ENCODE data around the gene SNED1.

Gene SNED1

DNA sequence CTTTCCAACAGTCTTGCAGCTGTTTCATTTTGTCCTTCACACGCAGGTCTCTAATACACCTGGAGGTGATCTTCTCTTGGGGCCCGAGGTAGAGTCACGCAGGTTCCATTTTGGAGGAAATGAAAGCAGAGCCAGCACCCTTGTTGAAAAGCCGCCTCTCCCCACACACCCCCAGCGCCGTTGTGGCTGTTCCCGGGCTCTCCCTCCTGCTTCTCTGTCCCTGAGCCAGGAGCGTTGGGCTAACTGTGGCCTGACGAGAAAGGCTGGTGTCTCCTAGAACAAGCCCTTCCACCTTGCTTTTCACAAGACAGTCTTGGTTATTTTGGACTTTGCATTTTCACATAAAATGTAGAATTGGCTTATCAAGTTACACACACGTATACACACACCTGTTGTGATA lies 16.3 kb downstream of the SNED1 start:
- POLR2A ChIA-PET, result no interaction called here
- Histone ChIP-seq H3K4me3 (ENCODE audit: low read depth, low read length) (no peak overlapping the region), H3K9me3 (ENCODE audit: control insufficient read depth, insufficient read depth, low read depth, low read length) (no peaks in the 10 kb centered on the region), H3K36me3 (ENCODE audit: control insufficient read depth in 2 of 2, insufficient read depth in 1 of 2, low read length in 2 of 2) (no peaks in the 10 kb centered on the region), H3K27ac (ENCODE audit: extremely low read depth, low read depth, low read length) (no peak overlapping the region), H3K4me1 (ENCODE audit: control insufficient read depth, insufficient read depth, low read length) (peaks cover 7% of the 10 kb centered on the region)
- TF ChIP-seq ZNF366 (tag by site-specific recombination; conservative IDR thresholded peaks at IDR 0.05), result no peak
- CTCF ChIA-PET, result no interaction called here

DNA sequence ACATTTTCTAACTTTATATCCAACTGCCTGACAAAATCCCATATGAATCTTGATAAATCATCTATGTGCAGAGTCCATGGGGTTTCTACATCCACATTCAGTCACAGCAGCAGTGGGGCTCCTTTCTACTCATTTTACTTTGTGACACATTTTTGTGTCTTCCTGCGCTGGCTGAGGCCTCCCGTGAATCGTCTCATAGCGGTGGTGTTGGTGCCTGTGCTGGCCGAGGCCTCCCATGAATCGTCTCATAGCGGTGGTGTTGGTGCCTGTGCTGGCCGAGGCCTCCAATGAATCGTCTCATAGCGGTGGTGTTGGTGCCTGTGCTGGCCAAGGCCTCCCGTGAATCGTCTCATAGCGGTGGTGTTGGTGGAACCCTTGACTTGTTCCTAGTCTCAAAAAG lies 17.0 kb downstream of the SNED1 start:
- no peak overlapping the region for H3K27ac ChIP-seq (ENCODE audit: extremely low read depth, low read depth, low read length)
- no peaks in the 10 kb centered on the region for H3K36me3 ChIP-seq (ENCODE audit: control insufficient read depth in 2 of 2, insufficient read depth in 1 of 2, low read length in 2 of 2)
- H3K4me3 ChIP-seq (ENCODE audit: low read depth, low read length), result no peak overlapping the region
- ChIA-PET CTCF (no interaction called here), POLR2A (no interaction called here)
- TF ChIP-seq KLF1 (tag by site-specific recombination; IDR thresholded peaks at IDR 0.05) (no peak), ZNF585B (tag by site-specific recombination; IDR thresholded peaks at IDR 0.05) (no peak), GLIS1 (tag by site-specific recombination; IDR thresholded peaks at IDR 0.05) (no peak), YY2 (tag by site-specific recombination; IDR thresholded peaks at IDR 0.05) (no peak)
- TF ChIP-seq, protein P1, sequence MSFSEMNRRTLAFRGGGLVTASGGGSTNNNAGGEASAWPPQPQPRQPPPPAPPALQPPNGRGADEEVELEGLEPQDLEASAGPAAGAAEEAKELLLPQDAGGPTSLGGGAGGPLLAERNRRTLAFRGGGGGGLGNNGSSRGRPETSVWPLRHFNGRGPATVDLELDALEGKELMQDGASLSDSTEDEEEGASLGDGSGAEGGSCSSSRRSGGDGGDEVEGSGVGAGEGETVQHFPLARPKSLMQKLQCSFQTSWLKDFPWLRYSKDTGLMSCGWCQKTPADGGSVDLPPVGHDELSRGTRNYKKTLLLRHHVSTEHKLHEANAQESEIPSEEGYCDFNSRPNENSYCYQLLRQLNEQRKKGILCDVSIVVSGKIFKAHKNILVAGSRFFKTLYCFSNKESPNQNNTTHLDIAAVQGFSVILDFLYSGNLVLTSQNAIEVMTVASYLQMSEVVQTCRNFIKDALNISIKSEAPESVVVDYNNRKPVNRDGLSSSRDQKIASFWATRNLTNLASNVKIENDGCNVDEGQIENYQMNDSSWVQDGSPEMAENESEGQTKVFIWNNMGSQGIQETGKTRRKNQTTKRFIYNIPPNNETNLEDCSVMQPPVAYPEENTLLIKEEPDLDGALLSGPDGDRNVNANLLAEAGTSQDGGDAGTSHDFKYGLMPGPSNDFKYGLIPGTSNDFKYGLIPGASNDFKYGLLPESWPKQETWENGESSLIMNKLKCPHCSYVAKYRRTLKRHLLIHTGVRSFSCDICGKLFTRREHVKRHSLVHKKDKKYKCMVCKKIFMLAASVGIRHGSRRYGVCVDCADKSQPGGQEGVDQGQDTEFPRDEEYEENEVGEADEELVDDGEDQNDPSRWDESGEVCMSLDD (tag by site-specific recombination; IDR thresholded peaks at IDR 0.05), result no peak
- no peaks in the 10 kb centered on the region; the same call in 1 of the 2 replicates for H3K4me1 ChIP-seq (ENCODE audit: control insufficient read depth, insufficient read depth, low read length)
- H3K9me3 ChIP-seq (ENCODE audit: control insufficient read depth, insufficient read depth, low read depth, low read length), result no peaks in the 10 kb centered on the region

DNA sequence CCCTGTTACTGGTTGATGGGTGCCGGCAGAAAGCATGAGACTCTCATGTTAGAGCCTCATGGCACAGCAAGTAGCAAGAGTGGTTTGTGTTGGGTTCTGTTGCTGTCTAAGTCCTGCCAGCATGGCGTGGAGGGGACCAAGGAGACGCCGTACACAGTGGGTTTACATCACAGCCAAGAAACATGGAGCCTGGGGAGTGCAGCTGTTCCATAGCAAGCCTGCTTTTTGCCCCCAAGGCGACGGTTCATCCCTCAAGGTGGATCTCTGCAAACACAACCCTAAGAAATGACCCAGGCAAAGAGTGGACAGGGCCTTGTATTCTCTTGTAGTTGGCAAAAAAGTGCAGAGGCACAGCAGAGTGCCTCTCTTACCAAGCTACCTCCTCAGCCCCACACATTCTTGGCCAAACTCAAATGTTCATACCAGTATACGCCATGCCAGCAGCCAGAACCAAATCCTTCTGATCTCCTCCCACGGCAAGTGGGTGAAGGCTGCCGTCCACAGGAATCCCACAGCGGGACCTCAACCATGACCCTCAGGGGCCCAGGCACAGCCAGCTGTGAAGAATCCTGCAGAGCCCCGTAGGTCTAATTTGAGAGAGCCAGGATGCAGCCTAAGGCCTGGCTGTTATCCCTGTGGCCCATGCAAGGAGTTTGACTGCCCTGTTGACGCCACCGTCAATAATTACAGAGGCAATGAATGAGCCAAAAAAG lies 19.0 kb downstream of the SNED1 start:
- POLR2A ChIA-PET, result no interaction called here

More for the DNA sequence above, 19.0 kb downstream of the SNED1 start:
- Histone ChIP-seq H3K27ac (ENCODE audit: extremely low read depth, low read depth, low read length) (no peak overlapping the region), H3K4me1 (ENCODE audit: control insufficient read depth, insufficient read depth, low read length) (no peaks in the 10 kb centered on the region), H3K4me3 (ENCODE audit: low read depth, low read length) (no peak overlapping the region), H3K9me3 (ENCODE audit: control insufficient read depth, insufficient read depth, low read depth, low read length) (no peaks in the 10 kb centered on the region; the same call in 1 of the 2 replicates), H3K36me3 (ENCODE audit: control insufficient read depth in 2 of 2, insufficient read depth in 1 of 2, low read length in 2 of 2) (no peaks in the 10 kb centered on the region)
- CTCF ChIA-PET, result interaction anchor here (0.5 to 1.0 kb wide), 2 partner anchors 103 to 164 kb away, joined by 3 read pairs; no protein-coding TSS in a partner anchor
- TF ChIP-seq KLF8 (tag by site-specific recombination; IDR thresholded peaks at IDR 0.05), result no peak
- TF ChIP-seq ZNF558 (tag by site-specific recombination; IDR thresholded peaks at IDR 0.05), result no peak
- TF ChIP-seq ZNF600 (tag by site-specific recombination; IDR thresholded peaks at IDR 0.05), result no peak
- TF ChIP-seq, protein P2, sequence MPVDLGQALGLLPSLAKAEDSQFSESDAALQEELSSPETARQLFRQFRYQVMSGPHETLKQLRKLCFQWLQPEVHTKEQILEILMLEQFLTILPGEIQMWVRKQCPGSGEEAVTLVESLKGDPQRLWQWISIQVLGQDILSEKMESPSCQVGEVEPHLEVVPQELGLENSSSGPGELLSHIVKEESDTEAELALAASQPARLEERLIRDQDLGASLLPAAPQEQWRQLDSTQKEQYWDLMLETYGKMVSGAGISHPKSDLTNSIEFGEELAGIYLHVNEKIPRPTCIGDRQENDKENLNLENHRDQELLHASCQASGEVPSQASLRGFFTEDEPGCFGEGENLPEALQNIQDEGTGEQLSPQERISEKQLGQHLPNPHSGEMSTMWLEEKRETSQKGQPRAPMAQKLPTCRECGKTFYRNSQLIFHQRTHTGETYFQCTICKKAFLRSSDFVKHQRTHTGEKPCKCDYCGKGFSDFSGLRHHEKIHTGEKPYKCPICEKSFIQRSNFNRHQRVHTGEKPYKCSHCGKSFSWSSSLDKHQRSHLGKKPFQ (tag by site-specific recombination; IDR thresholded peaks at IDR 0.05), result no peak
- TF ChIP-seq ZNF311 (tag by site-specific recombination; IDR thresholded peaks at IDR 0.05; ENCODE audit: borderline replicate concordance), result no peak
- no peak for TF ChIP-seq HOXD13 (CRISPR knock-in tag; IDR thresholded peaks at IDR 0.05; ENCODE audit: borderline replicate concordance)
- no peak for TF ChIP-seq ZNF324 (tag by site-specific recombination; IDR thresholded peaks at IDR 0.05)
- no peak for TF ChIP-seq ZNF785 (tag by site-specific recombination; IDR thresholded peaks at IDR 0.05)
- no peak for TF ChIP-seq ZNF670 (tag by site-specific recombination; IDR thresholded peaks at IDR 0.05; ENCODE audit: low read depth)
- TF ChIP-seq, protein P3, sequence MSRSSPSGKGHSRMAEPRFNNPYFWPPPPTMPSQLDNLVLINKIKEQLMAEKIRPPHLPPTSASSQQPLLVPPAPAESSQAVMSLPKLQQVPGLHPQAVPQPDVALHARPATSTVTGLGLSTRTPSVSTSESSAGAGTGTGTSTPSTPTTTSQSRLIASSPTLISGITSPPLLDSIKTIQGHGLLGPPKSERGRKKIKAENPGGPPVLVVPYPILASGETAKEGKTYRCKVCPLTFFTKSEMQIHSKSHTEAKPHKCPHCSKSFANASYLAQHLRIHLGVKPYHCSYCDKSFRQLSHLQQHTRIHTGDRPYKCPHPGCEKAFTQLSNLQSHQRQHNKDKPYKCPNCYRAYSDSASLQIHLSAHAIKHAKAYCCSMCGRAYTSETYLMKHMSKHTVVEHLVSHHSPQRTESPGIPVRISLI (tag by site-specific recombination; IDR thresholded peaks at IDR 0.05), result no peak
- TF ChIP-seq, protein P4, sequence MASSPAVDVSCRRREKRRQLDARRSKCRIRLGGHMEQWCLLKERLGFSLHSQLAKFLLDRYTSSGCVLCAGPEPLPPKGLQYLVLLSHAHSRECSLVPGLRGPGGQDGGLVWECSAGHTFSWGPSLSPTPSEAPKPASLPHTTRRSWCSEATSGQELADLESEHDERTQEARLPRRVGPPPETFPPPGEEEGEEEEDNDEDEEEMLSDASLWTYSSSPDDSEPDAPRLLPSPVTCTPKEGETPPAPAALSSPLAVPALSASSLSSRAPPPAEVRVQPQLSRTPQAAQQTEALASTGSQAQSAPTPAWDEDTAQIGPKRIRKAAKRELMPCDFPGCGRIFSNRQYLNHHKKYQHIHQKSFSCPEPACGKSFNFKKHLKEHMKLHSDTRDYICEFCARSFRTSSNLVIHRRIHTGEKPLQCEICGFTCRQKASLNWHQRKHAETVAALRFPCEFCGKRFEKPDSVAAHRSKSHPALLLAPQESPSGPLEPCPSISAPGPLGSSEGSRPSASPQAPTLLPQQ (tag by site-specific recombination; IDR thresholded peaks at IDR 0.05), result no peak
- TF ChIP-seq ZNF366 (tag by site-specific recombination; conservative IDR thresholded peaks at IDR 0.05), result no peak
- no peak for TF ChIP-seq YY1 (tag by site-specific recombination; IDR thresholded peaks at IDR 0.05)
- TF ChIP-seq SCRT2 (tag by site-specific recombination; IDR thresholded peaks at IDR 0.05), result no peak
- no peak for TF ChIP-seq ZFP37 (tag by site-specific recombination; IDR thresholded peaks at IDR 0.05)
- no peak for TF ChIP-seq ZNF792 (tag by site-specific recombination; IDR thresholded peaks at IDR 0.05)
